Lower lobe of right lung (tissue), 2 donors: ENCODE data around the gene UROS. TPM values are rescaled to one million over a fixed set of nuclear protein-coding genes. Genes with fewer than 3 reads are reported as not detected.
A peak's percentile ranks its signal among the peaks of the same experiment; 100 is the strongest.

Experiments
- ATAC-seq, 2 donors: fragments of 200-7000 bp; cut with Tn5 transposase; one replicate each; pipeline ENCODE4 v1.9.1; 2020 to 2022; ENCODE audit warnings: mild to moderate bottlenecking in 2 of 2, moderate library complexity in 2 of 2
- DNase-seq: peaks from one replicate; pipeline ENCODE4 v3.0.0-alpha.2; 2020
- H3K27ac ChIP-seq: fragments of 200-600 bp; one replicate; pipeline ENCODE4 v1.8.0; 2022
- H3K27me3 ChIP-seq: fragments of 200-600 bp; one replicate; pipeline ENCODE4 v1.8.0; 2022; ENCODE audit warnings: low read depth
- H3K36me3 ChIP-seq: fragments of 200-600 bp; one replicate; pipeline ENCODE4 v1.8.0; 2022; ENCODE audit warnings: mild to moderate bottlenecking
- H3K4me1 ChIP-seq: fragments of 200-600 bp; one replicate; pipeline ENCODE4 v1.8.0; 2022
- H3K4me3 ChIP-seq: fragments of 200-600 bp; one replicate; pipeline ENCODE4 v1.8.0; 2022; ENCODE audit warnings: mild to moderate bottlenecking
- H3K9me3 ChIP-seq: fragments of 200-600 bp; one replicate; pipeline ENCODE4 v1.8.0; 2022
- intact Hi-C: fragments of 100-400 bp; cut with DNase I; formaldehyde crosslinking; loops from one replicate; pipeline ENCODE4 v1.11.0; 2022
- total RNA-seq: library from RNA; stranded (reverse); fragmentation: NEBNext Ultra II Directional; extraction: Animal tissue kit (Norgen Biotek cat#: 25700); gene quantifications from one replicate; pipeline ENCODE4 v1.2.1, GENCODE V29; 2021
- TF ChIP-seq, protein P1 (sequence below): fragments of 200-600 bp; IDR thresholded peaks from one replicate; pipeline ENCODE4 v1.8.0; 2022; ENCODE audit warnings: antibody characterized with exemption, mild to moderate bottlenecking
- donor health status: DM: no; HTN: yes; CAD: no; lungs with severe emphysema.

The UROS gene
- total RNA-seq, 1 donor from 2014 or later = 27.0 TPM

GRCh38 chr10:125859128-125859817, 36.2 kb upstream of the UROS start:
- H3K27ac ChIP-seq = no peak overlapping the region
- TF ChIP-seq, protein P1, sequence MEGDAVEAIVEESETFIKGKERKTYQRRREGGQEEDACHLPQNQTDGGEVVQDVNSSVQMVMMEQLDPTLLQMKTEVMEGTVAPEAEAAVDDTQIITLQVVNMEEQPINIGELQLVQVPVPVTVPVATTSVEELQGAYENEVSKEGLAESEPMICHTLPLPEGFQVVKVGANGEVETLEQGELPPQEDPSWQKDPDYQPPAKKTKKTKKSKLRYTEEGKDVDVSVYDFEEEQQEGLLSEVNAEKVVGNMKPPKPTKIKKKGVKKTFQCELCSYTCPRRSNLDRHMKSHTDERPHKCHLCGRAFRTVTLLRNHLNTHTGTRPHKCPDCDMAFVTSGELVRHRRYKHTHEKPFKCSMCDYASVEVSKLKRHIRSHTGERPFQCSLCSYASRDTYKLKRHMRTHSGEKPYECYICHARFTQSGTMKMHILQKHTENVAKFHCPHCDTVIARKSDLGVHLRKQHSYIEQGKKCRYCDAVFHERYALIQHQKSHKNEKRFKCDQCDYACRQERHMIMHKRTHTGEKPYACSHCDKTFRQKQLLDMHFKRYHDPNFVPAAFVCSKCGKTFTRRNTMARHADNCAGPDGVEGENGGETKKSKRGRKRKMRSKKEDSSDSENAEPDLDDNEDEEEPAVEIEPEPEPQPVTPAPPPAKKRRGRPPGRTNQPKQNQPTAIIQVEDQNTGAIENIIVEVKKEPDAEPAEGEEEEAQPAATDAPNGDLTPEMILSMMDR = no peak
- no peaks in the 10 kb centered on the region for H3K9me3 ChIP-seq
- no peak overlapping the region for H3K4me3 ChIP-seq
- no peaks in the 10 kb centered on the region for H3K27me3 ChIP-seq
- peak; percentile 65 to 73 for ATAC-seq
- no peak for DNase-seq
- H3K36me3 ChIP-seq = peaks cover 24% of the 10 kb centered on the region
- H3K4me1 ChIP-seq = peaks cover 5% of the 10 kb centered on the region
- intact Hi-C loops = no loop called here

- peaks cover 37% of the 10 kb centered on the region for H3K36me3 ChIP-seq
- no peaks in the 10 kb centered on the region for H3K9me3 ChIP-seq
- TF ChIP-seq, protein P1 = no peak
- H3K4me3 ChIP-seq = no peak overlapping the region
- H3K27me3 ChIP-seq = no peaks in the 10 kb centered on the region
- no peak for DNase-seq
- no peak overlapping the region for H3K27ac ChIP-seq
- no peak for ATAC-seq
- intact Hi-C loops = no loop called here
- H3K4me1 ChIP-seq = peaks cover 5% of the 10 kb centered on the region
Measured at GRCh38 chr10:125857185-125857760, 34.2 kb upstream of the UROS start.

DNA sequence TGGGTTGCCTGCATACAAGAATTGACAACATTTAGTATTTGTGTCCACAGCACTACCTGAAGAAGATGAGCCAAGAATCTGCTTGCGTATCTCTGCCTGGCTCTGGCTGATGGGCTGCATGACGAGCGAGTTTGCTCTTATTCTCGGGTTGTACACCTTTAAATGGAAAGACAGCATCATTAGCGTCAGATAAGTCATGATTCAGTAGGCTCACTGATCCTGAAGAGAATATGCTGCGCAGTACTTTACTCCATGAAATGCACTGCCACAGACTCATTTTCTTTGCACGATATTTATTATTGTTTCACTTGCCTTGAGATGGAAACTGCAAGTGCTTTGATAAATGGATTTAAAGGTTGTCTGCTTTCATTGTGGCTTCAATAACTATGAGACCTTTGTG, 29.4 kb upstream of the UROS start:
- no peak for ATAC-seq
- no peaks in the 10 kb centered on the region for H3K9me3 ChIP-seq
- no peak overlapping the region for H3K4me3 ChIP-seq
- intact Hi-C loops = no loop called here
- no peaks in the 10 kb centered on the region for H3K4me1 ChIP-seq
- DNase-seq = no peak
- TF ChIP-seq, protein P1 = no peak
- no peaks in the 10 kb centered on the region for H3K27me3 ChIP-seq
- H3K27ac ChIP-seq = no peak overlapping the region
- peaks cover 69% of the 10 kb centered on the region for H3K36me3 ChIP-seq

DNA sequence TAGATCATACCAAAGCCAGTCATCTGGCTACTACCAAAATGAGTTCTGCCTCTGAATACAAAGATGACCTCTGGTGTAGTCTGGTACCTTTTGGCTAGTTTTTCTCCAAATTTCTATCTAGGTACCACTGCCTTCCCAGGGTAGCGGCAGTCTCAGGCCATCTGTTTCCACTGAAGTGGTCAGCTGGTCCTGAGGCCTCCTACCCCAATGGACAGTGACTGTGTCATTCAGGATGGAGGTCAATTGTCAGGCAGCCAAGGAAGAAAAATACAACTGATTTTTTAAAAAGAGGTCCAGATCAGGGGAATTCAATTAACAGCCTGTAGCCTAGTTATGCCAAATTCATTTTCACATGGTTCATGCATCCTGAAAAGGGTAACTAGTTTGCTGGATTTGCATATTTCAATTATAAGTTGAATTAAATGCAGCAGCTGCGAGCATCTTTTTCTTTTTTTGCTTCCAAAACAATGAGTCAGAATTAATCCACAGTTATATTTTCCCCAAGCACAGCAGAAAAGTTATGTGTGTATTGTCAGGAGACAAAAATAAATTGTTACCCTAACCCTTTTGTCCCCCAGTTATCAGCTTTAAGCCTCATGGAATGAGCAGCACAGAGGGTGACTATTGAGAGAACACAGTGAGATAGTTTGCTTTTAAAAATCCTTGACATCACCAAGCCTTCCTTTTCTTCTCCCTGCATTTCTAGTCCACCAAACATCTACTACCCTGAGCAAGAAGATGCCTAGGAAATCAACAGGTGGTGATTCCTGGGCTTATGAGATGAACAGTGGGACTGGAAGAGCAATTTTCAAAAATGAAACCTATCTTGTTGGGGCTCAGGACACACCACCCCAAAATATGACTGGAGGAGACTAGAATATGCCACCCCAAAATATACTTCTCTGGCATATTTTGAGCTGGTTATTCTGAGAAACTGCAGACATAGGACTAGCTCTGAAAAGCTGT, 28.0 kb upstream of the UROS start:
- no peak for DNase-seq
- Histone ChIP-seq H3K9me3 (no peaks in the 10 kb centered on the region), H3K4me1 (no peaks in the 10 kb centered on the region), H3K27me3 (no peaks in the 10 kb centered on the region), H3K27ac (no peak overlapping the region), H3K36me3 (peaks cover 78% of the 10 kb centered on the region), H3K4me3 (no peak overlapping the region)
- TF ChIP-seq, protein P1 = no peak
- intact Hi-C loops = no loop called here
- ATAC-seq = no peak

- Histone ChIP-seq H3K36me3 (peaks cover 83% of the 10 kb centered on the region), H3K4me3 (no peak overlapping the region), H3K27me3 (no peaks in the 10 kb centered on the region), H3K9me3 (no peaks in the 10 kb centered on the region), H3K4me1 (no peaks in the 10 kb centered on the region), H3K27ac (no peak overlapping the region)
- TF ChIP-seq, protein P1 = no peak
- ATAC-seq (peak; percentile 39 to 69), DNase-seq (no peak)
- intact Hi-C loops = no loop called here
Measured at GRCh38 chr10:125849448-125849847, 26.4 kb upstream of the UROS start.
